Effector memory CD8-positive, alpha-beta T cell (primary cell): Measurements from ENCODE around the gene NQO2.
"Not testable (repeated sequence)": the region's sequence is repeated elsewhere in the genome, so short reads cannot be mapped to it uniquely, and the experiment has no call there.

Source experiments
- ATAC-seq: fragments of 150-1000 bp; cut with Tn5 transposase; replicated peaks from 2 replicates; pipeline ENCODE4 v1.10.0; 2021; ENCODE audit warnings: mild to moderate bottlenecking, moderate library complexity
- DNase-seq, 3 experiments: peaks; one replicate each; pipeline ENCODE4 v3.0.0; 2021
- H3K27ac Mint-ChIP-seq, 2 donors: one replicate each; pipeline ENCODE4 v1.8.0; 2022; ENCODE audit warnings: mild to moderate bottlenecking in 2 of 2, mixed read lengths in 2 of 2, moderate library complexity in 2 of 2
- H3K27me3 Mint-ChIP-seq, 2 donors: one replicate each; pipeline ENCODE4 v1.8.0; 2022; ENCODE audit warnings: mixed read lengths in 2 of 2
- H3K36me3 Mint-ChIP-seq: one replicate; pipeline ENCODE4 v1.8.0; 2022; ENCODE audit warnings: mild to moderate bottlenecking, moderate library complexity, mixed read lengths; ENCODE audit not compliant: insufficient read depth
- H3K4me1 Mint-ChIP-seq, 2 donors: one replicate each; pipeline ENCODE4 v1.8.0; 2022; ENCODE audit warnings: low read depth in 2 of 2, mixed read lengths in 2 of 2
- H3K4me3 Mint-ChIP-seq, 2 donors: one replicate each; pipeline ENCODE4 v1.8.0; 2022; ENCODE audit warnings: mild to moderate bottlenecking in 2 of 2, mixed read lengths in 2 of 2, moderate library complexity in 2 of 2
- H3K9me3 Mint-ChIP-seq, 2 donors: one replicate each; pipeline ENCODE4 v1.8.0; 2022; ENCODE audit warnings: mixed read lengths in 2 of 2

The NQO2 gene

GRCh38 chr6:2973180-2973579 lies 26.5 kb upstream of the NQO2 start:
- not testable (repeated sequence) for DNase-seq, H3K36me3 Mint-ChIP-seq, ATAC-seq, H3K9me3 Mint-ChIP-seq
- Mint-ChIP-seq H3K4me1 (peaks cover 18 to 19% of the 10 kb centered on the region in 2 donors), H3K27me3 (peaks cover 0 to 14% of the 10 kb centered on the region in 2 donors), H3K4me3 (peak overlapping the region in 1 of 2 donors; percentile 47), H3K27ac (peak overlapping the region in 1 of 2 donors; percentile 66)

GRCh38 chr6:2973676-2974075 lies 26.0 kb upstream of the NQO2 start:
- Mint-ChIP-seq H3K27ac (peak overlapping the region in 1 of 2 donors; percentile 66), H3K9me3 (no peaks in the 10 kb centered on the region)
- ATAC-seq, result peak; percentile 46

GRCh38 chr6:2976060-2976459 lies 23.6 kb upstream of the NQO2 start:
- no peak for ATAC-seq
- H3K36me3 Mint-ChIP-seq, result peaks cover 6% of the 10 kb centered on the region
- no peaks in the 10 kb centered on the region for H3K9me3 Mint-ChIP-seq
- peaks cover 5 to 37% of the 10 kb centered on the region in 2 donors for H3K27me3 Mint-ChIP-seq
- peaks cover 4 to 10% of the 10 kb centered on the region in 2 donors for H3K4me1 Mint-ChIP-seq
- no peak overlapping the region for H3K27ac Mint-ChIP-seq
- no peak for DNase-seq
- H3K4me3 Mint-ChIP-seq, result peak overlapping the region; percentile 4 to 27

More at GRCh38 chr6:2973676-2974075, 26.0 kb upstream of the NQO2 start:
- H3K4me1 Mint-ChIP-seq, result peaks cover 15 to 18% of the 10 kb centered on the region in 2 donors
- DNase-seq, result peak; percentile 10 to 23 (median 16)
- peaks cover 0 to 19% of the 10 kb centered on the region in 2 donors for H3K27me3 Mint-ChIP-seq
- H3K36me3 Mint-ChIP-seq, result peaks cover 6% of the 10 kb centered on the region
- peak overlapping the region in 1 of 2 donors; percentile 47 for H3K4me3 Mint-ChIP-seq

- DNase-seq (no peak), ATAC-seq (no peak)
- Mint-ChIP-seq H3K4me1 (peaks cover 4 to 10% of the 10 kb centered on the region in 2 donors), H3K4me3 (peak overlapping the region; percentile 4 to 27), H3K9me3 (no peaks in the 10 kb centered on the region), H3K27me3 (peaks cover 5 to 43% of the 10 kb centered on the region in 2 donors), H3K36me3 (peaks cover 6% of the 10 kb centered on the region), H3K27ac (no peak overlapping the region)
Observed at GRCh38 chr6:2976571-2977085, 23.1 kb upstream of the NQO2 start.

GRCh38 chr6:2977290-2977689 lies 22.4 kb upstream of the NQO2 start:
- peaks cover 9 to 47% of the 10 kb centered on the region in 2 donors for H3K27me3 Mint-ChIP-seq
- H3K36me3 Mint-ChIP-seq, result peaks cover 3% of the 10 kb centered on the region
- no peaks in the 10 kb centered on the region for H3K9me3 Mint-ChIP-seq
- DNase-seq (no peak), ATAC-seq (no peak)
- peaks cover 4 to 10% of the 10 kb centered on the region in 2 donors for H3K4me1 Mint-ChIP-seq
- no peak overlapping the region for H3K4me3 Mint-ChIP-seq
- H3K27ac Mint-ChIP-seq, result no peak overlapping the region

- Mint-ChIP-seq H3K27ac (peak overlapping the region in 1 of 2 donors; percentile 38), H3K9me3 (no peaks in the 10 kb centered on the region), H3K4me3 (no peak overlapping the region), H3K36me3 (peaks cover 3% of the 10 kb centered on the region), H3K27me3 (peaks cover 13 to 53% of the 10 kb centered on the region in 2 donors), H3K4me1 (peaks cover 4 to 10% of the 10 kb centered on the region in 2 donors)
- DNase-seq (no peak), ATAC-seq (no peak)
Observed at GRCh38 chr6:2977799-2978590, 21.7 kb upstream of the NQO2 start.

GRCh38 chr6:2978923-2979322 lies 20.8 kb upstream of the NQO2 start:
- H3K4me1 Mint-ChIP-seq, result peaks cover 4 to 7% of the 10 kb centered on the region in 2 donors
- no peak overlapping the region for H3K4me3 Mint-ChIP-seq
- peaks cover 13 to 53% of the 10 kb centered on the region in 2 donors for H3K27me3 Mint-ChIP-seq
- H3K27ac Mint-ChIP-seq, result no peak overlapping the region
- no peak for ATAC-seq
- H3K36me3 Mint-ChIP-seq, result no peaks in the 10 kb centered on the region
- H3K9me3 Mint-ChIP-seq, result no peaks in the 10 kb centered on the region
- DNase-seq, result no peak

GRCh38 chr6:2979819-2980464 lies 19.8 kb upstream of the NQO2 start:
- no peak for ATAC-seq
- DNase-seq, result no peak
- Mint-ChIP-seq H3K27me3 (peaks cover 13 to 53% of the 10 kb centered on the region in 2 donors), H3K36me3 (no peaks in the 10 kb centered on the region), H3K9me3 (no peaks in the 10 kb centered on the region), H3K4me1 (peaks cover 0 to 4% of the 10 kb centered on the region in 2 donors), H3K4me3 (no peak overlapping the region), H3K27ac (no peak overlapping the region)

GRCh38 chr6:2980465-2980855 lies 19.2 kb upstream of the NQO2 start:
- no peak for DNase-seq
- H3K36me3 Mint-ChIP-seq, result no peaks in the 10 kb centered on the region

GRCh38 chr6:2982426-2983117 lies 17.1 kb upstream of the NQO2 start:
- DNase-seq (no peak), ATAC-seq (no peak)
- no peaks in the 10 kb centered on the region for H3K9me3 Mint-ChIP-seq
- H3K4me1 Mint-ChIP-seq, result peaks cover 5% of the 10 kb centered on the region in 2 donors
- H3K27ac Mint-ChIP-seq, result no peak overlapping the region
- H3K4me3 Mint-ChIP-seq, result no peak overlapping the region
- peaks cover 13 to 40% of the 10 kb centered on the region in 2 donors for H3K27me3 Mint-ChIP-seq
- H3K36me3 Mint-ChIP-seq, result no peaks in the 10 kb centered on the region

More at GRCh38 chr6:2980465-2980855, 19.2 kb upstream of the NQO2 start:
- Mint-ChIP-seq H3K27me3 (peaks cover 13 to 53% of the 10 kb centered on the region in 2 donors), H3K9me3 (no peaks in the 10 kb centered on the region), H3K4me3 (no peak overlapping the region), H3K4me1 (peaks cover 0 to 4% of the 10 kb centered on the region in 2 donors), H3K27ac (no peak overlapping the region)
- no peak for ATAC-seq

GRCh38 chr6:2984738-2985406 lies 14.8 kb upstream of the NQO2 start:
- Mint-ChIP-seq H3K9me3 (no peaks in the 10 kb centered on the region), H3K27ac (no peak overlapping the region), H3K4me3 (no peak overlapping the region), H3K36me3 (peaks cover 10% of the 10 kb centered on the region), H3K4me1 (peaks cover 15% of the 10 kb centered on the region in 2 donors), H3K27me3 (peaks cover 13 to 25% of the 10 kb centered on the region in 2 donors)
- ATAC-seq, result no peak
- DNase-seq, result no peak

- Mint-ChIP-seq H3K27me3 (peaks cover 8 to 9% of the 10 kb centered on the region in 2 donors), H3K27ac (peak overlapping the region; percentile 89 to 98), H3K4me3 (no peak overlapping the region), H3K4me1 (peaks cover 18 to 25% of the 10 kb centered on the region in 2 donors), H3K36me3 (peaks cover 14% of the 10 kb centered on the region), H3K9me3 (no peaks in the 10 kb centered on the region)
- no peak for DNase-seq
- ATAC-seq, result no peak
Observed at GRCh38 chr6:2986722-2987221, 12.9 kb upstream of the NQO2 start.
